Fibroblast of villous mesenchyme (primary cell): ENCODE measurements around the gene LCN6. TPM values are rescaled to one million over a fixed set of nuclear protein-coding genes. Genes with fewer than 3 reads are reported as not detected.
A peak's percentile ranks its signal among the peaks of the same experiment; 100 is the strongest.

ENCODE experiments used
- DNase-seq: peaks from one replicate; pipeline ENCODE4 v3.0.0-alpha.2; 2010; ENCODE audit warnings: low read depth
- H3K4me3 ChIP-seq: 2 replicates; pipeline ENCODE4 v1.5.1; 2011; ENCODE audit warnings: low read depth, mild to moderate bottlenecking, low read length
- CTCF ChIP-seq: IDR thresholded peaks from 2 replicates; pipeline ENCODE4 v1.5.1; 2012; ENCODE audit warnings: low read depth, mild to moderate bottlenecking, low read length; ENCODE audit not compliant: insufficient read depth
- small RNA-seq: library from RNA; depleted of rRNA; stranded (forward); fragments of <200 nt; gene quantifications from one replicate; pipeline ENCODE3, GENCODE V24; 2012
- total RNA-seq: library from RNA; depleted of rRNA; stranded (reverse); fragments of >200 nt; gene quantifications from 2 replicates; pipeline ENCODE4 v1.2.3, GENCODE V29; 2012

LCN6 gene
- total RNA-seq, 1 donor = not detected

- DNase-seq = no peak
- no peak overlapping the region for H3K4me3 ChIP-seq
- no peak for TF ChIP-seq CTCF
Measured at GRCh38 chr9:136694872-136695247, 53.5 kb downstream of the LCN6 start.

GRCh38 chr9:136694163-136694871 lies 54.0 kb downstream of the LCN6 start:
- peak; percentile 72 for TF ChIP-seq CTCF
- H3K4me3 ChIP-seq = no peak overlapping the region
- DNase-seq = peak; percentile 37

Small RNA genes within 50 kb of the gene (small RNA-seq; reads per million reads assigned to genes)
- gene ATP6V1G1P3 (not detected), gene MIR6722 (not detected)

Other genes starting within 250 kb of the LCN6 start
- 22.5 and 36.7 TPM in 2 replicates for gene NOTCH1, start 202.5 kb downstream of the LCN6 start, total RNA-seq
- gene EGFL7, start 85.6 kb downstream of the LCN6 start, total RNA-seq = 7.7 and 9.9 TPM in 2 replicates
- 31.5 and 34.5 TPM in 2 replicates for gene AGPAT2, start 61.1 kb downstream of the LCN6 start, total RNA-seq
- gene DIPK1B, start 36.0 kb downstream of the LCN6 start, total RNA-seq = under 0.01 and 0.43 TPM in 2 replicates
- under 0.01 TPM in 1 of 2 replicates, not detected in the other for gene LCN10, start 5.6 kb downstream of the LCN6 start, total RNA-seq
- not detected in 2 replicates for gene LCN8, start 9.7 kb upstream of the LCN6 start, total RNA-seq
- not detected in 2 replicates for gene LCN15, start 16.0 kb upstream of the LCN6 start, total RNA-seq
- 33.5 and 39.7 TPM in 2 replicates for gene TMEM141, start 42.8 kb upstream of the LCN6 start, total RNA-seq
- gene CCDC183, start 47.8 kb upstream of the LCN6 start, total RNA-seq = 0.32 and 0.43 TPM in 2 replicates
- gene RABL6, start 59.4 kb upstream of the LCN6 start, total RNA-seq = 69.6 and 72.1 TPM in 2 replicates
- gene AJM1, start 94.0 kb upstream of the LCN6 start, total RNA-seq = 0.86 and 1.3 TPM in 2 replicates
- 75.4 and 105 TPM in 2 replicates for gene PHPT1, start 100.9 kb upstream of the LCN6 start, total RNA-seq
- 1.6 and 3.0 TPM in 2 replicates for gene MAMDC4, start 103.8 kb upstream of the LCN6 start, total RNA-seq
- gene EDF1, start 117.8 kb upstream of the LCN6 start, total RNA-seq = 146 and 163 TPM in 2 replicates
- 11.0 and 16.8 TPM in 2 replicates for gene TRAF2, start 138.0 kb upstream of the LCN6 start, total RNA-seq
- gene FBXW5, start 196.2 kb upstream of the LCN6 start, total RNA-seq = 104 and 115 TPM in 2 replicates
- 0.86 TPM in 1 of 2 replicates, not detected in the other for gene C8G, start 196.7 kb upstream of the LCN6 start, total RNA-seq
- 0.86 TPM in 1 of 2 replicates, not detected in the other for gene LCN12, start 203.7 kb upstream of the LCN6 start, total RNA-seq
- 10.8 and 21.9 TPM in 2 replicates for gene PTGDS, start 229.0 kb upstream of the LCN6 start, total RNA-seq
- gene LCNL1, start 234.5 kb upstream of the LCN6 start, total RNA-seq = 3.2 and 3.5 TPM in 2 replicates
- gene PAXX, start 243.9 kb upstream of the LCN6 start, total RNA-seq = 9.9 and 18.0 TPM in 2 replicates
- 19.0 and 43.2 TPM in 2 replicates for gene CLIC3, start 248.0 kb upstream of the LCN6 start, total RNA-seq